Measurements from ENCODE around the gene GLRX. TPM values are rescaled to one million over a fixed set of nuclear protein-coding genes. Genes with fewer than 3 reads are reported as not detected.

The GLRX gene
- total and polyA plus RNA-seq, 9 donors, result 4.1 to 35.7 (median 11.7) TPM

- intact Hi-C loops (cut with DNase I), result loop anchor here in 2 of 4 donors (5.0 kb wide), 2 partner anchors 70 to 130 kb away; partner anchors contain the start of gene RFESD (in 1 of the 2)
These were observed 45.1 kb downstream of the GLRX start for GRCh38 chr5:95777441-95777840.

GRCh38 chr5:95773335-95774059, 49.0 kb downstream of the GLRX start:
- DNase-seq, result no peak
- peak overlapping the region in 1 of 2 donors; percentile 21 for H3K27ac ChIP-seq
- H3K27me3 ChIP-seq, result no peaks in the 10 kb centered on the region
- TF ChIP-seq POLR2A (IDR thresholded peaks at IDR 0.05), result no peak
- TF ChIP-seq CTCF (IDR thresholded peaks at IDR 0.05), result no peak
- TF ChIP-seq EP300 (IDR thresholded peaks at IDR 0.05), result no peak
- H3K4me3 ChIP-seq, result no peak overlapping the region
- no peaks in the 10 kb centered on the region for H3K9me3 ChIP-seq
- no peaks in the 10 kb centered on the region for H3K36me3 ChIP-seq
- WGBS, 3 donors, result 90 to 94% (median 92%) methylated on average over 3 of the region's 3 CpGs
- H3K4me1 ChIP-seq (ENCODE audit: insufficient read depth), result peaks cover 6% of the 10 kb centered on the region
- intact Hi-C loops (cut with DNase I), result no loop called here

More at GRCh38 chr5:95777441-95777840, 45.1 kb downstream of the GLRX start:
- 86 to 98% (median 92%) methylated on average over 3 of the region's 3 CpGs for WGBS, 3 donors
- no peaks in the 10 kb centered on the region for H3K9me3 ChIP-seq
- no peak overlapping the region for H3K4me3 ChIP-seq
- TF ChIP-seq CTCF (IDR thresholded peaks at IDR 0.05), result no peak
- TF ChIP-seq EP300 (IDR thresholded peaks at IDR 0.05), result no peak
- TF ChIP-seq POLR2A (IDR thresholded peaks at IDR 0.05), result no peak
- peaks cover 15% of the 10 kb centered on the region for H3K4me1 ChIP-seq (ENCODE audit: insufficient read depth)
- no peak overlapping the region for H3K27ac ChIP-seq
- H3K27me3 ChIP-seq, result no peaks in the 10 kb centered on the region
- no peaks in the 10 kb centered on the region for H3K36me3 ChIP-seq
- no peak for DNase-seq

- Histone ChIP-seq H3K9me3 (no peaks in the 10 kb centered on the region), H3K27ac (peak overlapping the region in 1 of 2 donors; percentile 54), H3K4me1 (ENCODE audit: insufficient read depth) (peaks cover 3% of the 10 kb centered on the region), H3K27me3 (no peaks in the 10 kb centered on the region), H3K4me3 (no peak overlapping the region), H3K36me3 (no peaks in the 10 kb centered on the region)
- no peak for TF ChIP-seq CTCF (IDR thresholded peaks at IDR 0.05)
- TF ChIP-seq POLR2A (IDR thresholded peaks at IDR 0.05), result no peak
- TF ChIP-seq EP300 (IDR thresholded peaks at IDR 0.05), result no peak
- intact Hi-C loops (cut with DNase I), result no loop called here
- WGBS, 3 donors, result 82 to 90% (median 89%) methylated on average over 2 of the region's 2 CpGs
- DNase-seq, result no peak
These were observed 50.6 kb downstream of the GLRX start for GRCh38 chr5:95771892-95772291.

GRCh38 chr5:95770830-95771708, 51.5 kb downstream of the GLRX start:
- H3K27ac ChIP-seq, result peak overlapping the region in 1 of 2 donors; percentile 54
- intact Hi-C loops (cut with DNase I), result no loop called here
- 16 to 23% (median 17%) methylated on average over 8 of the region's 8 CpGs for WGBS, 3 donors

More at GRCh38 chr5:95770830-95771708, 51.5 kb downstream of the GLRX start:
- TF ChIP-seq CTCF (IDR thresholded peaks at IDR 0.05), result no peak
- no peak for TF ChIP-seq EP300 (IDR thresholded peaks at IDR 0.05)
- no peak for TF ChIP-seq POLR2A (IDR thresholded peaks at IDR 0.05)
- Histone ChIP-seq H3K27me3 (no peaks in the 10 kb centered on the region), H3K4me1 (ENCODE audit: insufficient read depth) (peaks cover 3% of the 10 kb centered on the region), H3K9me3 (no peaks in the 10 kb centered on the region), H3K4me3 (no peak overlapping the region), H3K36me3 (no peaks in the 10 kb centered on the region)
- DNase-seq, result peak; percentile 59 to 72 (median 67)
